MM.1S (cell line): ENCODE results near the gene SLC15A3.

Experiments
- DNase-seq: peaks from one replicate; pipeline ENCODE4 v3.0.0-alpha.2; 2015
- H2AFZ ChIP-seq: fragments of 300-600 bp; sonication (generic); 2 replicates; pipeline ENCODE4 v1.6.0; 2016; ENCODE audit warnings: antibody characterized with exemption, low read length
- H3F3A ChIP-seq: fragments of 300-600 bp; sonication (generic); 2 replicates; pipeline ENCODE4 v1.6.1; 2016; ENCODE audit warnings: mild to moderate bottlenecking, antibody characterized with exemption, low read length, moderate library complexity, mixed read lengths; ENCODE audit not compliant: insufficient read depth
- H3K27ac ChIP-seq: fragments of 300-600 bp; sonication (generic); 2 replicates; pipeline ENCODE4 v1.5.1; 2016; ENCODE audit warnings: mild to moderate bottlenecking, low read length
- H3K27me3 ChIP-seq: fragments of 300-600 bp; sonication (generic); replicated peaks from 2 replicates; pipeline ENCODE4 v1.6.0; 2016; ENCODE audit warnings: low read length; ENCODE audit not compliant: insufficient read depth
- H3K36me3 ChIP-seq: fragments of 300-600 bp; sonication (generic); replicated peaks from 2 replicates; pipeline ENCODE4 v1.6.1; 2016; ENCODE audit warnings: mild to moderate bottlenecking, low read length, mixed read lengths; ENCODE audit not compliant: insufficient read depth
- H3K4me1 ChIP-seq: fragments of 300-600 bp; sonication (generic); 2 replicates; pipeline ENCODE4 v1.6.1; 2016; ENCODE audit warnings: low read length, mixed read lengths
- H3K4me2 ChIP-seq: fragments of 300-600 bp; sonication (generic); 2 replicates; pipeline ENCODE4 v1.6.0; 2016; ENCODE audit warnings: low read depth, low read length
- H3K4me3 ChIP-seq: fragments of 300-600 bp; sonication (generic); 2 replicates; pipeline ENCODE4 v1.5.1; 2016; ENCODE audit warnings: low read length, mixed read lengths
- H3K79me2 ChIP-seq: fragments of 300-600 bp; sonication (generic); 2 replicates; pipeline ENCODE4 v1.6.1; 2016; ENCODE audit warnings: mixed run types, low read length, mixed read lengths
- H3K9ac ChIP-seq: fragments of 300-600 bp; sonication (generic); 2 replicates; pipeline ENCODE4 v1.6.1; 2016; ENCODE audit warnings: low read length, mixed read lengths
- H3K9me2 ChIP-seq: fragments of 300-600 bp; sonication (generic); replicated peaks from 2 replicates; pipeline ENCODE4 v1.6.1; 2016; ENCODE audit warnings: mild to moderate bottlenecking, low read length, mixed read lengths; ENCODE audit not compliant: insufficient read depth
- H3K9me3 ChIP-seq: fragments of 300-600 bp; sonication (generic); replicated peaks from 2 replicates; pipeline ENCODE4 v1.6.1; 2016; ENCODE audit warnings: mild to moderate bottlenecking, low read length, mixed read lengths; ENCODE audit not compliant: insufficient read depth
- H4K20me1 ChIP-seq: fragments of 300-600 bp; sonication (generic); 2 replicates; pipeline ENCODE4 v1.6.1; 2016; ENCODE audit warnings: mild to moderate bottlenecking, low read length, moderate library complexity, mixed read lengths; ENCODE audit not compliant: insufficient read depth
- CTCF ChIP-seq: fragments of 300-600 bp; sonication (generic); IDR thresholded peaks from 2 replicates; pipeline ENCODE4 v1.5.1; 2016; ENCODE audit warnings: antibody characterized with exemption, low read length, mixed read lengths
- EZH2 ChIP-seq: fragments of 300-600 bp; sonication (generic); optimal IDR thresholded peaks from 2 replicates; pipeline ENCODE3; 2017; ENCODE audit warnings: low read depth, mild to moderate bottlenecking, antibody characterized with exemption, low read length, mixed read lengths
- EZH2phosphoT487 ChIP-seq: fragments of 300-600 bp; sonication (generic); IDR thresholded peaks from 2 replicates; pipeline ENCODE4 v1.6.1; 2018; ENCODE audit warnings: antibody characterized with exemption, low read length

SLC15A3 gene

DNA sequence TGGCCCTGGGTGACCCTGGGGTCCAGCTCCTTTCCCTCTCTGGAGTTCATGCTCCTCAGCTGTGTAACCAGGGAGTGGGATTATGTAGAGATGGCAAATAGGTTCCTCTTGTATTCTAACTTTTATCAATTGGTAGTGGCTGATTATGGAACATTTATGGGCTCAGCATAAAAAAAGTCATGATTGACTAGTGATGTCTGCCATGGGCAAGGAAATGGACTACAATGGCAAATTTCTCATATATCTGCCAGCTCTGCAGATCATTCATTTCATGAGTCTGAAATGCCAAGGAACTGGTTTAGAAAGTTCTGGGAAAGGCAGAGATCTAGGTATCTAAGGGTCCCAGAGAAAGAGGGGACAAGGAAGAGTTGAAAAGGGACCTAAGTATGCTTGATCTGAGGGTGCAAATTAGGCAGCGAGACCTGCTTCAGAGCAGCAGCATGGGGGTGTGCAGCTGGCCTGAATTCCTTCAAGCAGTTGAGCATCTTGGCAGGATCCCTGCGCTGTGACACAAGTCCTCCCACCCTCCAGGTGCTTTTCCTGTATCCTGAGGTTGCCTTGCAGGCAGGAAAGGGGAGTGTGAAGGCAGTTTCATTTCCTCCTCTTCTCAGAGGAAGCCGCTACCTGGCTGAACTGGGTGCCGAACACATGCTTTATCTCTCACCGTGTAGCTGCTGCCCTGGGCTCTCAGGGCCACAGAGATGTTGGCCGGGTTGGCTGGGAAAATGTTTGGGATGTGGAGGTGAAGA lies 10.4 kb downstream of the SLC15A3 start:
- Histone ChIP-seq H3K4me1 (no peaks in the 10 kb centered on the region), H3K4me2 (no peak overlapping the region), H3K9me3 (no peaks in the 10 kb centered on the region), H3K4me3 (no peak overlapping the region), H3K79me2 (no peaks in the 10 kb centered on the region), H3K27ac (no peak overlapping the region), H3K36me3 (no peaks in the 10 kb centered on the region), H4K20me1 (no peaks in the 10 kb centered on the region), H3K9me2 (no peaks in the 10 kb centered on the region), H3K27me3 (peaks cover 7% of the 10 kb centered on the region), H2AFZ (no peak overlapping the region), H3F3A (no peaks in the 10 kb centered on the region), H3K9ac (no peak overlapping the region)
- no peak for DNase-seq
- no peak for TF ChIP-seq EZH2
- no peak for TF ChIP-seq CTCF
- no peak for TF ChIP-seq EZH2phosphoT487

GRCh38 chr11:60939855-60940254 lies 12.1 kb downstream of the SLC15A3 start:
- TF ChIP-seq EZH2phosphoT487, result no peak
- no peak for TF ChIP-seq CTCF
- no peak for TF ChIP-seq EZH2
- H3K4me1 ChIP-seq, result no peaks in the 10 kb centered on the region
- no peaks in the 10 kb centered on the region for H3K9me2 ChIP-seq
- H4K20me1 ChIP-seq, result no peaks in the 10 kb centered on the region
- H3K9me3 ChIP-seq, result no peaks in the 10 kb centered on the region
- no peak overlapping the region for H3K4me3 ChIP-seq
- no peaks in the 10 kb centered on the region for H3F3A ChIP-seq
- H3K4me2 ChIP-seq, result no peak overlapping the region
- no peak overlapping the region for H3K9ac ChIP-seq
- H3K79me2 ChIP-seq, result no peaks in the 10 kb centered on the region
- H3K36me3 ChIP-seq, result no peaks in the 10 kb centered on the region
- no peak overlapping the region for H3K27ac ChIP-seq
- no peak for DNase-seq
- peaks cover 24% of the 10 kb centered on the region for H3K27me3 ChIP-seq
- H2AFZ ChIP-seq, result no peak overlapping the region

GRCh38 chr11:60939301-60939700 lies 12.7 kb downstream of the SLC15A3 start:
- Histone ChIP-seq H4K20me1 (no peaks in the 10 kb centered on the region), H3K36me3 (no peaks in the 10 kb centered on the region), H3F3A (no peaks in the 10 kb centered on the region), H2AFZ (no peak overlapping the region), H3K79me2 (no peaks in the 10 kb centered on the region), H3K4me3 (no peak overlapping the region), H3K9me2 (no peaks in the 10 kb centered on the region), H3K4me2 (no peak overlapping the region), H3K4me1 (no peaks in the 10 kb centered on the region), H3K27ac (no peak overlapping the region), H3K9me3 (no peaks in the 10 kb centered on the region), H3K9ac (no peak overlapping the region), H3K27me3 (peaks cover 28% of the 10 kb centered on the region)
- no peak for TF ChIP-seq CTCF
- no peak for TF ChIP-seq EZH2
- TF ChIP-seq EZH2phosphoT487, result no peak
- DNase-seq, result no peak
